ENCODE data around the gene BAAT. TPM values are rescaled to one million over a fixed set of nuclear protein-coding genes. Genes with fewer than 3 reads are reported as not detected.

BAAT gene
- total and polyA plus RNA-seq, 9 of the 15 experiments (the other 6 are each of a cell fraction or from before 2014, with no cell fraction given): 0.17 to 0.76 (median 0.32) TPM

DNA sequence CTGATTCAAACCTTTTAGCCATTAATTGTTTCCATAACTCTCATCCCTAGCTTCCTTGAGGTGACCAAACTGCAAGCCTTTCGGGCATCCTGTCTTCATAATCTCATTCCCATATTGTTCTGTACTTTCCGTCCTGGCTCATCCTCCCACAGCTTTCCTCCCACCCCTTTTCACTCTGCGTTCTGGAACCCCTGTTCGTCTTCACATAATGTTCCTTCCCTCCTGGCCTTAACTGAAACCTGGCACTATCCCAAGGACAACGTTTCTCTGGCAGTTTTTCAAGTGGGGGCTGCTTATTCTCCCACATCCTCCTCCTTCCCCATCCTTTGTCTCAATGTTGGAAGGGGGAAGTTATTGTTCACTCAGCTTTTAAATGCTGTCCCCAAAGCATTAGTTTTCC, 15.3 kb upstream of the BAAT start:
- H3K36me3 ChIP-seq (ENCODE audit: control insufficient read depth, insufficient read depth, low read length): peaks cover 71% of the 10 kb centered on the region
- TF ChIP-seq ZNF316 (IDR thresholded peaks at IDR 0.05) (0 out of 2 replicates have a peak, but pooled peaks have one; percentile 28), GABPB1 (CRISPR knock-in tag; IDR thresholded peaks at IDR 0.05) (no peak), NFIC (IDR thresholded peaks at IDR 0.05) (peak; percentile 79)
- peak in 3 of 4 experiments; percentile 11 to 39 (median 14) for DNase-seq (ENCODE audit: extremely low read depth in 1 of 4, low spot score in 3 of 4)
- peaks cover 60% of the 10 kb centered on the region for H3K79me2 ChIP-seq (ENCODE audit: control insufficient read depth, insufficient read depth, low read length)
- 14% methylated on average over 5 of the region's 5 CpGs for WGBS (ENCODE audit: insufficient coverage, low coverage, missing lambda C conversion rate)
- ATAC-seq: no peak
- in situ Hi-C loops (cut with MboI): no loop called here
- H2AFZ ChIP-seq (ENCODE audit: low read depth, low read length): no peak overlapping the region
- POLR2A ChIA-PET: interaction anchor here (1.6 to 1.9 kb wide), 2 partner anchors 9 to 133 kb away, joined by 5 read pairs; partner anchors contain the start of gene RNF20
- TSS peak; percentile 37 for BruUV-seq (replicated peaks)
- H3K4me2 ChIP-seq (ENCODE audit: insufficient read depth, low read length): peak overlapping the region; percentile 88
- H3K27me3 ChIP-seq (ENCODE audit: control insufficient read depth in 2 of 2, insufficient read depth in 2 of 2, low read length in 2 of 2): no peaks in the 10 kb centered on the region
- no peaks in the 10 kb centered on the region for H3K9me1 ChIP-seq (ENCODE audit: control insufficient read depth, insufficient read depth, low read length)
- H3K27ac ChIP-seq (ENCODE audit: extremely low read depth, low read depth, low read length): no peak overlapping the region
- intact Hi-C loops (cut with micrococcal nuclease): no loop called here
- H4K20me1 ChIP-seq (replicated peaks; ENCODE audit: control insufficient read depth, insufficient read depth, low read length): no peaks in the 10 kb centered on the region
- CTCF ChIA-PET (ENCODE audit: low intra/inter-chr PET ratio): no interaction called here
- no peak for FAIRE-seq
- peak overlapping the region; percentile 37 to 81; a peak in 3 of 4 replicates for H3K9ac ChIP-seq (ENCODE audit: insufficient read depth in 1 of 2, low read depth in 2 of 2, low read length in 2 of 2)
- H3K4me3 ChIP-seq: peak overlapping the region; percentile 79; the same call in 1 of the 2 replicates
- H3K9me3 ChIP-seq (replicated peaks; ENCODE audit: control insufficient read depth, insufficient read depth, low read depth, low read length): peaks cover 22% of the 10 kb centered on the region; the same call in 1 of the 2 replicates
- peaks cover 11 to 17% of the 10 kb centered on the region in 2 experiments; a peak in 3 of 5 replicates for H3K4me1 ChIP-seq (replicated peaks in 1 of 2; ENCODE audit: control insufficient read depth in 2 of 2, insufficient read depth in 2 of 2, low read length in 2 of 2)

DNA sequence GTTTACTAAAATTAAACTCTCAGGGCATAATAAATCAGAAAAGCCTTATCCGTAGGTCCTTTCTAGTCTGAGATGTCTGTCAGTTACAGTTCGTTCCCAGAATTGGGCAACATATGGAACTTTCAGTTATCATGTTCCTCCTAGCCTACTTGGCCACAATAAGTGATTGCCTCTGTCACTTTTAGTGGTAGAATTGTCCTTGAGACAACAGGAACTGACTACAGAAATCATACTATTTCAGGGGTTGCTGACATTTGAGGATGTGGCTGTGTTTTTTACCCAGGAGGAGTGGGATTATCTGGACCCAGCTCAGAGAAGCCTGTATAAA, 14.8 kb upstream of the BAAT start:
- H2AFZ ChIP-seq (ENCODE audit: low read depth, low read length): 0 out of 2 replicates have a peak overlapping the region, but pooled peaks have one; percentile 66
- CTCF ChIA-PET (ENCODE audit: low intra/inter-chr PET ratio): no interaction called here
- no peaks in the 10 kb centered on the region for H3K9me1 ChIP-seq (ENCODE audit: control insufficient read depth, insufficient read depth, low read length)
- H3K4me3 ChIP-seq: peak overlapping the region; percentile 79
- H3K9me3 ChIP-seq (replicated peaks; ENCODE audit: control insufficient read depth, insufficient read depth, low read depth, low read length): peaks cover 20% of the 10 kb centered on the region; the same call in 1 of the 2 replicates
- H3K36me3 ChIP-seq (ENCODE audit: control insufficient read depth, insufficient read depth, low read length): peaks cover 71% of the 10 kb centered on the region
- H4K20me1 ChIP-seq (replicated peaks; ENCODE audit: control insufficient read depth, insufficient read depth, low read length): no peaks in the 10 kb centered on the region
- peaks cover 65% of the 10 kb centered on the region for H3K79me2 ChIP-seq (ENCODE audit: control insufficient read depth, insufficient read depth, low read length)
- peak overlapping the region; percentile 83 for H3K27ac ChIP-seq (ENCODE audit: extremely low read depth, low read depth, low read length)
- intact Hi-C loops (cut with micrococcal nuclease) (loop anchor here (2.0 to 10.0 kb wide), 3 partner anchors 48 to 685 kb away; partner anchors contain the start of gene RNF20), in situ Hi-C loops (cut with MboI) (no loop called here)
- peak overlapping the region; percentile 81 to 97 for H3K9ac ChIP-seq (ENCODE audit: insufficient read depth in 1 of 2, low read depth in 2 of 2, low read length in 2 of 2)
- FAIRE-seq (no peak), DNase-seq (ENCODE audit: extremely low read depth in 1 of 4, low spot score in 3 of 4) (no peak), ATAC-seq (no peak)
- H3K4me1 ChIP-seq (replicated peaks in 1 of 2; ENCODE audit: control insufficient read depth in 2 of 2, insufficient read depth in 2 of 2, low read length in 2 of 2): peaks cover 11 to 17% of the 10 kb centered on the region in 2 experiments; a peak in 3 of 5 replicates
- POLR2A ChIA-PET: interaction anchor here (0.7 to 1.9 kb wide), 4 partner anchors 9 to 779 kb away, joined by 3 to 5 read pairs (median 5); partner anchors contain the start of gene RNF20
- H3K4me2 ChIP-seq (ENCODE audit: insufficient read depth, low read length): peak overlapping the region; percentile 88
- BruUV-seq (replicated peaks): no TSS peak
- no peaks in the 10 kb centered on the region for H3K27me3 ChIP-seq (ENCODE audit: control insufficient read depth in 2 of 2, insufficient read depth in 2 of 2, low read length in 2 of 2)
- WGBS (ENCODE audit: insufficient coverage, low coverage, missing lambda C conversion rate): 5% methylated on average over 2 of the region's 2 CpGs
- peak; percentile 64 for TF ChIP-seq CEBPB (tag; IDR thresholded peaks at IDR 0.05)
- 0 out of 2 replicates have a peak, but pooled peaks have one; percentile 21 for TF ChIP-seq CEBPG (CRISPR knock-in tag; IDR thresholded peaks at IDR 0.05)
- peak in 1 of 2 experiments; percentile 52; a peak in 2 of 4 replicates for TF ChIP-seq CEBPG (tag; conservative IDR thresholded peaks at IDR 0.05 in 1 of 2, IDR thresholded peaks at IDR 0.05 in 1 of 2)
- TF ChIP-seq, protein P1, sequence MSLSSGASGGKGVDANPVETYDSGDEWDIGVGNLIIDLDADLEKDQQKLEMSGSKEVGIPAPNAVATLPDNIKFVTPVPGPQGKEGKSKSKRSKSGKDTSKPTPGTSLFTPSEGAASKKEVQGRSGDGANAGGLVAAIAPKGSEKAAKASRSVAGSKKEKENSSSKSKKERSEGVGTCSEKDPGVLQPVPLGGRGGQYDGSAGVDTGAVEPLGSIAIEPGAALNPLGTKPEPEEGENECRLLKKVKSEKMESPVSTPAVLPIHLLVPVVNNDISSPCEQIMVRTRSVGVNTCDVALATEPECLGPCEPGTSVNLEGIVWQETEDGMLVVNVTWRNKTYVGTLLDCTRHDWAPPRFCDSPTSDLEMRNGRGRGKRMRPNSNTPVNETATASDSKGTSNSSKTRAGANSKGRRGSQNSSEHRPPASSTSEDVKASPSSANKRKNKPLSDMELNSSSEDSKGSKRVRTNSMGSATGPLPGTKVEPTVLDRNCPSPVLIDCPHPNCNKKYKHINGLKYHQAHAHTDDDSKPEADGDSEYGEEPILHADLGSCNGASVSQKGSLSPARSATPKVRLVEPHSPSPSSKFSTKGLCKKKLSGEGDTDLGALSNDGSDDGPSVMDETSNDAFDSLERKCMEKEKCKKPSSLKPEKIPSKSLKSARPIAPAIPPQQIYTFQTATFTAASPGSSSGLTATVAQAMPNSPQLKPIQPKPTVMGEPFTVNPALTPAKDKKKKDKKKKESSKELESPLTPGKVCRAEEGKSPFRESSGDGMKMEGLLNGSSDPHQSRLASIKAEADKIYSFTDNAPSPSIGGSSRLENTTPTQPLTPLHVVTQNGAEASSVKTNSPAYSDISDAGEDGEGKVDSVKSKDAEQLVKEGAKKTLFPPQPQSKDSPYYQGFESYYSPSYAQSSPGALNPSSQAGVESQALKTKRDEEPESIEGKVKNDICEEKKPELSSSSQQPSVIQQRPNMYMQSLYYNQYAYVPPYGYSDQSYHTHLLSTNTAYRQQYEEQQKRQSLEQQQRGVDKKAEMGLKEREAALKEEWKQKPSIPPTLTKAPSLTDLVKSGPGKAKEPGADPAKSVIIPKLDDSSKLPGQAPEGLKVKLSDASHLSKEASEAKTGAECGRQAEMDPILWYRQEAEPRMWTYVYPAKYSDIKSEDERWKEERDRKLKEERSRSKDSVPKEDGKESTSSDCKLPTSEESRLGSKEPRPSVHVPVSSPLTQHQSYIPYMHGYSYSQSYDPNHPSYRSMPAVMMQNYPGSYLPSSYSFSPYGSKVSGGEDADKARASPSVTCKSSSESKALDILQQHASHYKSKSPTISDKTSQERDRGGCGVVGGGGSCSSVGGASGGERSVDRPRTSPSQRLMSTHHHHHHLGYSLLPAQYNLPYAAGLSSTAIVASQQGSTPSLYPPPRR (CRISPR knock-in tag; IDR thresholded peaks at IDR 0.05; ENCODE audit: borderline replicate concordance): no peak
- no peak for TF ChIP-seq FOXK2 (conservative IDR thresholded peaks at IDR 0.05 in 1 of 2, IDR thresholded peaks at IDR 0.05 in 1 of 2; ENCODE audit: low read depth in 2 of 2)
- TF ChIP-seq, protein P2, sequence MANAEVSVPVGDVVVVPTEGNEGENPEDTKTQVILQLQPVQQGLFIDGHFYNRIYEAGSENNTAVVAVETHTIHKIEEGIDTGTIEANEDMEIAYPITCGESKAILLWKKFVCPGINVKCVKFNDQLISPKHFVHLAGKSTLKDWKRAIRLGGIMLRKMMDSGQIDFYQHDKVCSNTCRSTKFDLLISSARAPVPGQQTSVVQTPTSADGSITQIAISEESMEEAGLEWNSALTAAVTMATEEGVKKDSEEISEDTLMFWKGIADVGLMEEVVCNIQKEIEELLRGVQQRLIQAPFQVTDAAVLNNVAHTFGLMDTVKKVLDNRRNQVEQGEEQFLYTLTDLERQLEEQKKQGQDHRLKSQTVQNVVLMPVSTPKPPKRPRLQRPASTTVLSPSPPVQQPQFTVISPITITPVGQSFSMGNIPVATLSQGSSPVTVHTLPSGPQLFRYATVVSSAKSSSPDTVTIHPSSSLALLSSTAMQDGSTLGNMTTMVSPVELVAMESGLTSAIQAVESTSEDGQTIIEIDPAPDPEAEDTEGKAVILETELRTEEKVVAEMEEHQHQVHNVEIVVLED (CRISPR knock-in tag; IDR thresholded peaks at IDR 0.05): no peak

Measured in K562 (cell line).